SK-N-SH (cell line): ENCODE data around the gene MTG1.

Source experiments
- CHD2 ChIP-seq: fragments of 150-350 bp; IDR thresholded peaks from 2 replicates; pipeline ENCODE4 v1.6.1; 2018; ENCODE audit warnings: low read length; ENCODE audit not compliant: partially characterized antibody
- CTCF ChIP-seq: fragments of 200-600 bp; sonication (generic); IDR thresholded peaks from 2 replicates; pipeline ENCODE4 v1.6.1; 2017; ENCODE audit warnings: antibody characterized with exemption, mild to moderate bottlenecking, moderate library complexity
- ELF1 ChIP-seq: IDR thresholded peaks from 2 replicates; pipeline ENCODE4 v1.4.0; 2012
- EZH2phosphoT487 ChIP-seq: fragments of 200-600 bp; sonication (generic); IDR thresholded peaks from 2 replicates; pipeline ENCODE4 v1.6.1; 2017; ENCODE audit warnings: low read depth, mixed run types, mild to moderate bottlenecking, antibody characterized with exemption, moderate library complexity, borderline replicate concordance
- JUND ChIP-seq: IDR thresholded peaks from 2 replicates; pipeline ENCODE4 v1.4.0; 2012
- MAX ChIP-seq: IDR thresholded peaks from 2 replicates; pipeline ENCODE4 v1.4.0; 2012; ENCODE audit warnings: low read depth
- POLR2AphosphoS5 ChIP-seq: IDR thresholded peaks from 2 replicates; pipeline ENCODE4 v1.6.1; 2012; ENCODE audit warnings: low read depth, low read length
- RAD21 ChIP-seq: IDR thresholded peaks from 2 replicates; pipeline ENCODE4 v1.6.1; 2012; ENCODE audit warnings: mild to moderate bottlenecking, low read length
- REST ChIP-seq: IDR thresholded peaks from 2 replicates; pipeline ENCODE4 v1.6.1; 2012; ENCODE audit warnings: mild to moderate bottlenecking, low read depth, low read length, moderate library complexity
- TAF1 ChIP-seq: IDR thresholded peaks from 2 replicates; pipeline ENCODE4 v1.6.1; 2012; ENCODE audit warnings: low read depth, mild to moderate bottlenecking, low read length, moderate library complexity, borderline replicate concordance
- TEAD4 ChIP-seq: IDR thresholded peaks from 2 replicates; pipeline ENCODE4 v1.4.0; 2012; ENCODE audit warnings: mild to moderate bottlenecking, borderline replicate concordance; ENCODE audit not compliant: insufficient read depth
- ZBTB33 ChIP-seq: IDR thresholded peaks from 2 replicates; pipeline ENCODE4 v1.4.0; 2012; ENCODE audit warnings: low read depth, borderline replicate concordance

GRCh38 chr10:133441780-133442179, 47.8 kb downstream of the MTG1 start:
- TF ChIP-seq TEAD4 (no peak), TAF1 (no peak), CTCF (no peak), CHD2 (no peak), RAD21 (no peak), EZH2phosphoT487 (no peak), JUND (no peak), ELF1 (no peak), REST (no peak), ZBTB33 (no peak), MAX (no peak), POLR2AphosphoS5 (no peak)
